GM10847 (cell line): ENCODE results near the gene ATXN7L2.

Experiments used
- POLR2A ChIP-seq: IDR thresholded peaks from 2 replicates; pipeline ENCODE4 v1.6.1; 2011; ENCODE audit not compliant: insufficient read length; ENCODE audit errors: extremely low read depth

The ATXN7L2 gene

GRCh38 chr1:109491372-109491771, 7.7 kb downstream of the ATXN7L2 start:
- no peak for TF ChIP-seq POLR2A

GRCh38 chr1:109492779-109493178, 9.1 kb downstream of the ATXN7L2 start:
- TF ChIP-seq POLR2A = no peak

GRCh38 chr1:109493227-109493626, 9.5 kb downstream of the ATXN7L2 start:
- no peak for TF ChIP-seq POLR2A

- TF ChIP-seq POLR2A = peak; percentile 88
Measured at GRCh38 chr1:109493805-109494539, 10.3 kb downstream of the ATXN7L2 start, which contains the start of gene CYB561D1. CYB561D1 (plus strand) TSS chr1:109494094; CDS start chr1:109494140, 46 bp downstream.

- TF ChIP-seq POLR2A = no peak
Measured at GRCh38 chr1:109495738-109496137, 12.0 kb downstream of the ATXN7L2 start.

- no peak for TF ChIP-seq POLR2A
Measured at GRCh38 chr1:109497449-109498160, 13.9 kb downstream of the ATXN7L2 start.

- TF ChIP-seq POLR2A = no peak
Measured at GRCh38 chr1:109498161-109498801, 14.6 kb downstream of the ATXN7L2 start.

- no peak for TF ChIP-seq POLR2A
Measured at GRCh38 chr1:109499081-109499480, 15.4 kb downstream of the ATXN7L2 start.

- TF ChIP-seq POLR2A = no peak
Measured at GRCh38 chr1:109499661-109500536, 16.2 kb downstream of the ATXN7L2 start.

GRCh38 chr1:109500941-109501381, 17.3 kb downstream of the ATXN7L2 start:
- TF ChIP-seq POLR2A = no peak

- no peak for TF ChIP-seq POLR2A
Measured at GRCh38 chr1:109501644-109502363, 18.1 kb downstream of the ATXN7L2 start.

GRCh38 chr1:109502364-109502851, 18.7 kb downstream of the ATXN7L2 start:
- TF ChIP-seq POLR2A = no peak

- no peak for TF ChIP-seq POLR2A
Measured at GRCh38 chr1:109503935-109504334, 20.2 kb downstream of the ATXN7L2 start.

GRCh38 chr1:109504974-109505373, 21.3 kb downstream of the ATXN7L2 start:
- TF ChIP-seq POLR2A = no peak
